Dedifferentiated amniotic fluid mesenchymal stem cell (primary cell): ENCODE results near the gene HOXB5.
A peak's percentile ranks its signal among the peaks of the same experiment; 100 is the strongest.

Experiments
- DNase-seq: peaks from one replicate; pipeline ENCODE4 v3.0.0-alpha.2; 2016; ENCODE audit errors: extremely low spot score

The HOXB5 gene

DNA sequence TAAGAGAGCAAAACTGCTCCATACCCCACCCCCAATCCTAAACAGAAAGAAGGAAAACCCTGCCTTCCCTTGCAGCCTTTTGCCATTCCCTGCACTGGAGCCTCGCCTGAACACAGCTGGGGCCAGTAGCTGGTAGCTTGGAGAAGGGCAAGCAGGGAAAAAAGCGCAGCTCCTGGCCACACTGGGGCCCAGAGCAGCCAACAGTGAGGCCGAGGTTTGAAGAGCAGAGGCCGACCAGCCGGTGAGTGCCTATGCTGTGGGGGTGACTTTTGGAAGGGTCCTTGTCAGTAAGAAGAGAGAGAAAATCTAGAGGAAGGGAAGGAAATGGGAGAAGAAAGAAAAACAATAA, 35.8 kb upstream of the HOXB5 start:
- no peak for DNase-seq

DNA sequence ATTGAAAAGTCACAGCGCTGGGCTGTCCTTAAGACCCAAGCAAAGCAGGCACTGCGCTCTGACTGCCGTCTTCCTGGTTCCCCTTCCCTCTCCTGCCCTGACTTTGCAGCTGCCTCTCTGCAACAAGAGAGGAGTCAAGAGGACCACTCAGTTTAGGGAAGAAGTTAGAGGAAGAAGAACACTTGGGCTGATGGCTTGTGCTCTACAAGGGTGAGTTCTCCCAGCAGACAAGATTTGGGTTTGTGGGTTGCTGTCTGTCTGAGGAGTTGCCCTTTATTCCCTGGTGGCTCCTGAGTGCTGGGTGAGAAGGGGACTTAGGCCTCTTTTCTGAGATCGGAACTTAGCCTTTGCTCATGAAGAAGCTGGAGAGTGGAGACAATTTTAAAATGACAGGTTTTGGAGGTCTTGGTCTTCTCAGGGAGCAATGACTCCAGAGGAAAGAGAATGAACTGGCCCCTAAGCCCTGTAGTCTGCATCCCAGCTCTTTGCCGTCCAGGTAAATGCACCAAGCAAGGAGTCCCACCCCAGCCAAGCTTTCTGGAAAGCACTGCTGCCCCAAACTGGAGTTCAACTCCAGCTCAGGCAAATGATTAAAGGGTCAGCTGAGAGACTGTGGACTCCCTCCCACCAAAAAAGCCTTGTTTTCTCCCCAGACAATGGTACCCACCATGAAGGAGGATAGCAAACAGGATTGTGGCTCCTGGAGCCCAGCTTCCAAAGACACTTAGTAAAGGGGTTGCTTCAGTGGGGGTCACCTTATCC, 35.3 kb upstream of the HOXB5 start:
- DNase-seq = no peak

GRCh38 chr17:48627623-48628521, 34.3 kb upstream of the HOXB5 start:
- DNase-seq = no peak

DNA sequence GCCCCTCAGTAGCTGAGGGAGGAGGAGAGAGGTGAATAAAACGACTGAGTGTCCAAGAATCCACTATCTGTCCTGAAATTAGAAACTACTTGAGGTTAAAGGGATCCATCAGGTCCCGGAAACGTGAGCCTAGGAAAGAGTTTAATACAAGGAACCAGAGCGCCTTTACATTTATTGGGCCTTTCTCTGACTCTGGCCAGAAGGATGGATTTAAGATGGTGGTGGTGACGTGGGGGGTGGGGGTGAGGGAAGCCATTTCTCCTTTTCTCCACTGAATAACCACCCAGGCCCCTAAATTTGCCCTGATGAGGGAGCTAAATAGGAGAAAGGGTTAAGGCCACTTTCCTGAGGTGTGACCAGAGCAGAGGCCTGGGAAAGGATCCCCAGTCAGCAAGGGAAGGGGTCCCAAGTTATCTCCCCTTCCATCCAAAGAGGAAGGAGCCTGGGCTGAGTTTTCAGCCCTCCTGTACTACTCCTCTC, 33.6 kb upstream of the HOXB5 start:
- no peak for DNase-seq

DNA sequence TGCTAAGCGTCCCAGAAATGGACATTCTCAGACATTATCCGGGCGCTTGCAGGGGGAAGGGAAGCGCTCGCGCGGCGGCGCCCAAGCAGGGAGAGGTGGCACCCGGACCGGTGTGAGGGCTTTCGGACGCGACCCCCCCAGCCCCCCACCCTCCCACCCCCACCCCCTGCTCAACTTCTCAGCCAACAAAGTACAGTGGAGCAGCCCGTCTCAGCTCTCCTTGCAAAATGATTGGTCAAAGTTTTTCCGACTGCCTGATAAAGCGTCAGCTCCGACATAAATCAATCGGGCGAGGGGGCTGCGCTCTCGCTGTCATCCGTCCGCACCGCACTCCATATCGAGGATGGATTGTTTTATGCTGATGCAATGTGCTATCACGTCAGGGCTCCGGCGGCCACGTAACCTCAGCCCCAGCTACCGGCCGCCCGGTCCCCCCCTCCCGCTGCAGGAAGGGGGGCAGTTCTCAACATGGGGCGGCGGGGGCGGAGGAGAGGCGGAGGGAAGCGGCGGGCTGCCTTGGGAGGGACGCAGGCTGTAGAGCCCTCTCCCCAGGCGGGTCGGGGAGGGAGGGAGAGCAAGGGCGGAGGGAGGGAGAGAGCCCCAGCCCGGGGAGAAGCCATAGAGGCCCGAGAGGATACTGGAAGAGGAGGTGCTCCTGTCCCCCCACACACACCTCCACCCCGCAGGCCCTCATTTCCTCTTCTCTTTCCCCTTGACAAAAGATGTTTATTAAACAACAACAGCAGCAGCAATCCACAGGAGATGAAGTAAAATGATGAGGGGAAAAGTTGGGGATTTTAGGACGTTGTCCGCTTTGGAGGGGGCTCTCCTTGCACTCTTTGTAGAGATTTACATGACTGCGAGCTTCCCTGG, 32.9 kb upstream of the HOXB5 start, which contains the start of gene HOXB9:
HOXB9 (minus strand) TSS at position 114 of the 873 bp plus-strand sequence; CDS start at position 25, 89 bp downstream.
- DNase-seq = no peak

DNA sequence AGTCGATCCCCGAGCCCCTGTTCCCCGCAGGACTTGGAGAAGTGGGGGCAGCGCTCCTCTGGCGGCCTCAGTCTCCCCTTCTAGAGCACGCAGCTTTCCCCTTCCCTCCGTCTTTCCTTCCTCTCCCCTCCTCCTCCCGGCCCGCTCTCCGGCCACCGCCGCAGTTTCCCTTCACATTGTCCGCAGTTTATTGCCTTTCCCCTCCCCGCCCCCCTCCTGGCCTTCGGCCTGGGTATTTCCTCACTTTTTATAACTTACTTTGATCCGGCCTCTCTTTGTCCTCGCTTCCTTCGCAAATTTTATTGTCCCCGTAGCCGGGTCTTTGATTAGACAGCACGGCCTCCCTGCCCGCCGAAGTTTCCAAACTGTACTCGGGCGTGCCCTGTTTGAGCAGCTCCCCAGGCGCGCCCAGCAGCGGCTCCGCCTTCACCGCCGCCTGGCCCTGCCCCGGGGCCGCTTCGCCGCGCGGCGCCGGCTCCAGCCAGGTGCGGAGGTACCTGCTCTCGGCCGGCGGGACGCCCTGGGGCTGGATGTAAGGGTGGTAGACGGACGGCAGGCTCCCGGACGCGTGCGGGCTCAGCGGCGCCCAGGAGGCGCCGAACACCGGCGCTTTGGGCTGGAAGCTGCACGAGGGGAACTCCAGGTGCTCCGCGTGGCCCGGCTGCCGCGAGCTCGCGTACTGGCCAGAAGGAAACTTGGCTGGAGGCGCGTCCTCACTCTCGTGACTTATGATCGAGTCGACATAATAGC, 32.1 kb upstream of the HOXB5 start:
- no peak for DNase-seq

DNA sequence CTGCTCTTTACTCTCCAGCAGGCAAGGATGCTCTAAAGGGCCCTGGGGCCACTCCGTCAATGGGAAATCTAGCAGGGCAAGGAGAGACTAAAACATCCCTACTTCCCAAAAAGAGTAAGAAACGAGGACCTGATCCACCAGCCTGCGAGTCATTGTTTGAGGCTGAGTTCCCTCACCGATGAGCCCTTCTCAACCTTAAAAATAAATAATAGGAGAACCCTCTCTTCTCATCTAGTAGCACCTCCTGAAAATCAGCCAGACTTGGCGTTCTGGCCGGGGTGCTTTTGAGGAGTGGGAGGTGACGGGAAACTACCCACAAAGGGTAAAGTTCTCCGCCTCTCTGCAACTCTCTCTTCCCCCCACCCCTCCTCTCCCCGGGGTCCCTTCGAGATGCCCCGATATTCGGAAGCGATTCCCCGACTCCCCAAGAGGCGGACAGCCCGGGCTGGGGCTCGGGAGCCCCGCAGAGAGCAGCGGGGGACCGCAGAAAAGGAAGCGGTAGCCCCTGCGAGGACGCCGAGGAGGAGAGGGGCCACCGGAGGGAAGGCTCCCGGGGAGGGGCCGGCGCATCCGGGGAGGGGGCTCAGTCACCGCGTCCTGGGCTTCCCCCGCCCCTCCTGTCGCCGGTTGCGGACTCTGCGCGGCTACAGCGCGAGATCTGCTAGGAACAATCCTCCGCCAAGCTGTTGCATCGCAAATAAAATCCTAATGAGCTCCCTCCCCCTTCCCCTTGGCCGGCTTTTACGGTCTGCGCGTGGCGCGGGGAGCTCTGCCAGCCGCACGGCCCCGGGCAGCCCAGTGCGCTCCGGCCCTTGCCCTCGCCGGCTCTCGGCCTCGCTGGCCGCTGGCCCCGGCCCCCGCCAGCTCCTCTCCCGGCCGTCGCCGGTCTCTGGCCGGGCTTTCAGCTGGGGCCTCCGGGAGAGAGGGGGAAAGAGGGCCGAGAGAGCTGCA, 31.2 kb upstream of the HOXB5 start:
- DNase-seq = no peak

DNA sequence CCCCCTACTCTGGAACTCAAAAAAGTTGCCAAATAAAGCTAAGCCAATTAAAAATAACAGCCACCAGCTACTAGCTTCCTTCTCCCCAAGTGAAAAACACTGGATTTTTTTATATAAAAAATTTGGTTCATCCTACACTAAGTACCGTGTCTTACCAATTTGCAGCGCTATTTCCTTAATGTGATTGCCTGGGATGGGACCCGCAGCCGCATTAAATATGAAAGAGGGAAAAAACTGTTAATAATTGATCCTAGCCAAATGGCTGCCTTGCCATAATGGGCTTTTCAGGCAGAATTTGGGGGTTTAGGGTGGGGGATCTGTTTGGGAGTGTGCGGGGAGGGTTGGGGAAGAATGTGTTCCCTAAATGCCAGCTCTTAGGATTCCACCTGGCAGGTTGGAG, 30.5 kb upstream of the HOXB5 start:
- no peak for DNase-seq

GRCh38 chr17:48623583-48623982, 30.0 kb upstream of the HOXB5 start:
- DNase-seq = no peak

DNA sequence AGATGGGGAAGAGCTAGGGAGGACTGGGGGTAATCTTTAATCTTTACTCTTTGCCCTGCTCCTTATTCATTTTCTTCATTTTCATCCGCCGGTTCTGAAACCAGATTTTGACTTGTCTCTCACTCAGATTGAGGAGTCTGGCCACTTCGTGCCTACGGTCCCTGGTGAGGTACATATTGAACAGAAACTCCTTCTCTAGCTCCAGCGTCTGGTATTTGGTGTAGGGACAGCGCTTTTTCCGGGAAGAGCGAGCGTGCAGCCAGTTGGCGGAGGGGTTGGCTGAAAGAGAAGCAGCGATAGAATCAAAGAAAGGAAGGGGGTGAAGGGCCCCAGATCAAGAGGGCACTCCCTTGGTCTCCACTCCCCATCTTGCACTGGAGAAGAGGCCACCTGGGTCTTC, 29.3 kb upstream of the HOXB5 start:
- DNase-seq = no peak

- DNase-seq = no peak
These were observed 28.1 kb upstream of the HOXB5 start for GRCh38 chr17:48621410-48622392.

GRCh38 chr17:48620461-48621139, 27.0 kb upstream of the HOXB5 start:
- DNase-seq = no peak

DNA sequence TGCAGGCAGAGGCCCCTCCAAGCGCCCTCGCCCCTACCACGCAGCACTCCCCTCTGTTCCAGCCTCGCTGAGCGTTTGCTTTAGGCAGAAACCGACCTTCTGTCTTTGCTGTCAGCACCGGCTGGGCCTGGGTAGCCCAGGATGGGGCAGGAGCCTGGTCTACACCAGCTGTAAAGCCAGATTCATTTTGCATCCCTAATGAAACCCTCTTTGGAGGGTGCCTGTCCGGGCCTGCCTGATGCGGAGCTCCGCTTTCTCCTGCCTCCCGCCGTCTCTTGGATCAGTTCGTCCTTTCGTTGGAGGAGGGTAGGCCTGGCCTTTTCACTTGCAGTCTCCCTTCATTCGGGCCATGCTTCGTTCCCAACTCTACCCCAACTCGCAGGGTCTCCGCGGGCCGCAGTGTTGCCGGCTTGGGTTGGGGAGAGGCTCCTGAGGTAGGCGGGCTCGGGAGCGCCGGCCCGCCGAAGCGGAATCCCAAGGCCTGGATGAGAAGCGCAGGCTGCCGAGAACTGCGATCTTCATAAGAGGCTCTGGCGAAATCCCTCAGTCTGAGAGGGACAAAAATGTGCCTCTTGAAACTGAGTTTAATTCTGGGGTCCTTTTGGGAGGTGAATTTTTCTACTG, 26.4 kb upstream of the HOXB5 start:
- no peak for DNase-seq

DNA sequence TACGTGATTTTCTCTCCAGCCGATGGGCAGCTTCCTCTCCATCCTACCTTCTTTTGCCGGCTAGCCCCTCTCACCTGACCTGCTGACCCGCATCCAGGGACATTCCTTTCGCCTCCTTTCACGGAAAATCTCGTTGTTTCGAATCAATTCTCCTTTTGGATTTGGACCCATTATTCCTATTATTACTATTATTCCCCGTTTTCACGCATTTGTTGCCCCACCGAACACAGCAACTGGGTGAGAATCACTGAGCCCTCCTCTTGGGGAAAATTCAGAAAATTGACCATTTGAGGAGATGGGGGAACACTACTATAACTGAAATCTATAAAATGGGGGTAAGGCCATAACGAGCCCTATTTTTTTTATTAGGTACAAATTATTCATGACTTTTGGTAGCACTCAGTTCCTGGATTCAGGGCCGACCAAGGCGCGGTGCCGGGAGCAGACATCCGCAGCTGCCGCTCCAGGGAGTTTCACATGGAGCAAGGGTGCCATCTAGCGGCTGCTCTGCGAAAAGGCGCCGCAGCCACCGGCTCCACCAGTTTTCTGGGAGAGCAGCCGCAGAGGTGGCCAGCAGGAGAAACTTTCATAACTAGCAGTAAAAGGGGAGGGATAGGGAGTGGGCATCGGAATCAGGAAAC, 24.8 kb upstream of the HOXB5 start:
- peak; percentile 68 for DNase-seq

GRCh38 chr17:48617471-48618255, 24.1 kb upstream of the HOXB5 start:
- DNase-seq = no peak

DNA sequence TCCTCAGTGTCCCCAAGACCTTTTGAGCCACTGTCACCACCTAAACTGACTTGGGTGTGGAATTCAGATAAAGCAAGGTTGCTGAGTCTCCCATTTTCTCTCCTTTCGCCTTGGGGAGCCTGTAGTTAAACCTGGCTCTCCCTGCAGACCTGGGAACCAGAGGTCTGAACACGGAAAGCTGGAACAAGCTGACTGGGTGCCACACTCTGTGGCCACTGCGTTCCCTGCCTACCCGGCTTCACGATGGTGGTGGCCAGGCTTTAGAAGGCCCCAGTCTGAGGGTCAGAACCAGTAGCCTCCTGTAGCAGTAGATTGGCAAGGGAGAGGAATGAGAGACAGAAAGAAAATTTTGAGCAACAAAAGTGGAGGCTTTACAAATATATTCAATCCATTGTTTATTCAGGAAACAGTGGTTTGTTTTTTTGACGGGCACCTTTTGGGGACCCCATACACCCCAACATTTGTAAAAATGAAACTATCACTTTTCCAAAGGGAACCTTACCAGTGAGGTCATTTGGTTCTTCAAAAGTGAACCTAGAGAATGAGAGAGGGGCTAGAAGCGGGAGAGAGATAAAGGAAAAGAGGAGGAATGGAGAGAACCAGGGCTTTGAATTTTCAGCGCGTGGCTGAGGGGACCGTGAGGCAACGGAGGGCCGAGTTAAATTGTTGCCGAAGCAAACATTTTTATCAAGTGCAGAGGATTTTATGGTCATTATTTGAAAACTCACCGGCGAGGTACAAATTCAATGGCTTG, 23.3 kb upstream of the HOXB5 start:
- no peak for DNase-seq
